GM12872 (cell line): ENCODE results near the gene BPIFA3.

Experiments
- TF ChIP-seq, protein P1 (sequence below): IDR thresholded peaks from 3 replicates; pipeline ENCODE4 v1.5.1; 2011; ENCODE audit warnings: low read depth, mild to moderate bottlenecking, low read length, moderate library complexity; ENCODE audit not compliant: insufficient read depth

Gene BPIFA3

DNA sequence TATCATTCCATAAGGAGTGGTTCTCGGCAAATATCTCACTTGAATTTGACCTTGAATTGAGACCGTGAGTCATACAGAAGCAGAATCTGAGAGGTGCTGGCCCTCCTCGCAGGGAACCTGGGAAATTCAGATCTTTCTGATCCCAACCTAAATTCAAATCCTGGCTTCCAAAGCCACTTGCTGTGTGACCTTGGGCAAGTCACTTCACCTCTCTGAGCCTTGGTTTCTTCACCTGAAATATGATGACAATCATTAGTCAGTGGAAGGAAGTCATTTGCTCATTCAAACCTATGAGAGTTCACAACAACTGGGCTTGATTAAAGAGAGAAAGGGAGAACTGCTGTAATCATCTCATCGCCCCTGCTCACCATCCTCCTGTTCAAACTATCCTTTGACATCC, 7.2 kb downstream of the BPIFA3 start:
- TF ChIP-seq, protein P1, sequence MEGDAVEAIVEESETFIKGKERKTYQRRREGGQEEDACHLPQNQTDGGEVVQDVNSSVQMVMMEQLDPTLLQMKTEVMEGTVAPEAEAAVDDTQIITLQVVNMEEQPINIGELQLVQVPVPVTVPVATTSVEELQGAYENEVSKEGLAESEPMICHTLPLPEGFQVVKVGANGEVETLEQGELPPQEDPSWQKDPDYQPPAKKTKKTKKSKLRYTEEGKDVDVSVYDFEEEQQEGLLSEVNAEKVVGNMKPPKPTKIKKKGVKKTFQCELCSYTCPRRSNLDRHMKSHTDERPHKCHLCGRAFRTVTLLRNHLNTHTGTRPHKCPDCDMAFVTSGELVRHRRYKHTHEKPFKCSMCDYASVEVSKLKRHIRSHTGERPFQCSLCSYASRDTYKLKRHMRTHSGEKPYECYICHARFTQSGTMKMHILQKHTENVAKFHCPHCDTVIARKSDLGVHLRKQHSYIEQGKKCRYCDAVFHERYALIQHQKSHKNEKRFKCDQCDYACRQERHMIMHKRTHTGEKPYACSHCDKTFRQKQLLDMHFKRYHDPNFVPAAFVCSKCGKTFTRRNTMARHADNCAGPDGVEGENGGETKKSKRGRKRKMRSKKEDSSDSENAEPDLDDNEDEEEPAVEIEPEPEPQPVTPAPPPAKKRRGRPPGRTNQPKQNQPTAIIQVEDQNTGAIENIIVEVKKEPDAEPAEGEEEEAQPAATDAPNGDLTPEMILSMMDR: no peak

DNA sequence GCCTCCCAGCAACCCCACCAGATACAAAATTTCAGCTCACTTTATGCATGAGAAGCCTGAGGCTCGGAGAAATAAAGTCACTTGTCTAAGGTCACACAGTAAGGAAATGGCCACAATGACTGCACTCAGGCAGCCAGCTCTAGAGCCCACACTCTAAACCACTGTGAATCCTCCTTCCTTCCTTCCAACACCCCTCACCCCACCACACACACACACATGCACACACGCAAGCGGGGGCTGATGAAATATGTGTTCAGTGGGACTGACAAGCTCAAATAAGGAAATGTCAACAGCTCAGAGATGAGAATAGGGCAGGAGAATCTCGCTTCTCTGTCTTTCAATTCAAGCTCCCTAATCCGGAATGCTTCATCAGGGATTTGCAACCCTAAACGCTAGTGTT, 12.7 kb downstream of the BPIFA3 start:
- TF ChIP-seq, protein P1: no peak

DNA sequence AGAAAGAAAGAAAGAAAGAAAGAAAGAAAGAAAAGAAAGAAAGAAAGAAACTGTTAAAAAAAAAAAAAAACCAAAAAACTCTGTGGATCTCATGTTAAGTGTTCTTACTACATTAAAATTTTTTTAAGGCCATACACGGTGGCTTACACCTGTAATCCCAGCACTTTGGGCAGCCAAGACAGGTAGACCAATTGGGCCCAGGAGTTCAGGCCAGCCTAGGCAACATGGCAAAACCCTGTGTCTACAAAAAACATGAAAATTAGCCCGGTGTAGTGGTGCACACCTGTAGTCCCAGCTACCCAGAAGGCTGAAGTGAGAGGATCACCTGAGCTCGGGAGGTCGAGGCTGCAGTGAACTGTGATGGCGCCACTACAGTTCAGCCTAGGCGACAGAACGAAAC, 14.1 kb downstream of the BPIFA3 start:
- TF ChIP-seq, protein P1: no peak

- TF ChIP-seq, protein P1: no peak
These were observed 15.4 kb downstream of the BPIFA3 start for GRCh38 chr20:33232486-33233072.

- TF ChIP-seq, protein P1: no peak
These were observed 16.1 kb downstream of the BPIFA3 start for GRCh38 chr20:33233129-33233774.

GRCh38 chr20:33234050-33234449, 16.9 kb downstream of the BPIFA3 start:
- TF ChIP-seq, protein P1: no peak

- TF ChIP-seq, protein P1: no peak
These were observed 18.5 kb downstream of the BPIFA3 start, which contains the start of gene BPIFA1 for GRCh38 chr20:33235696-33236095. Gene BPIFA1, plus strand, starts transcription at chr20:33235996. Its CDS starts 1,716 bp downstream, at chr20:33237712.
